Measurements from ENCODE around the gene MTUS2.

The MTUS2 gene

DNA sequence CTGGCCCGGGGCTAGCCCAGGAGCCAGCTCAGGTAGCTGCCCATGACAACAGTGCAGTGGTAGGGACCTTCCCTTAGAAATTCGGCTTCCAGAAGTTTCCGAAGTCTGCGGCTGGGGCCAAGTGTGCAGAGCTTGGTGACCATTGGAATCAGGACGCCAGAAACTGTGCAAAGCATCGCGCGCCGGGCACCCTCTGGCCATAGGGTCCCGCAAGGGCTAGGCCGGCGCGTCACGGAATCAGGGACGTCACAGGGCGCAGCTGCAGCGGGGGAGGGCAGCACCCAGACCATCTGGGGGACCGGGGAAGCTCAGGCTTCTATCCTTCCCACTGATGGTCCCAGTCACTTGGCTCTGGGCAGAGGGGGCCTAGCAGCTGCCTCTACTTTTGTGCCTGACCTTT, 219.1 kb downstream of the MTUS2 start:
- no peak for DNase-seq

DNA sequence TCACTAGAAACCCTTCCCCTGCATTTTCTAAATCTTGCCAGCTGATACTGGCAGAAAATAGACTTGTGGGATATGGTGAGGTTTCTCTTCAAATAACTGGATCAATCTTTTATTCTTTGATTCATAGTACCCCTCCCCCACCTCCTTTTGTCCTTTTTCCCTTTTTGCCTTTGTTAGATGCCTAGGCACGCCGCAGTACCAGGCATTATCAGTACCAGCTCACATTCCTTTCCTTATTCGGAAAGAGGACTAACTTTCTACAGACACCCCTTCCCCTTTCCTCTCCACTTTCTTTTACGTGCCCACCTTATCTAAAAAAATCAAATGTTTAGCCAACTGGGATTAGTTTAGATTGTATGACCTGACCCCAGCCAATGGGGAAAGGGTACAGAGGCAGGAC, 226.4 kb downstream of the MTUS2 start:
- DNase-seq: no peak

- DNase-seq: no peak
These were observed 229.4 kb downstream of the MTUS2 start for GRCh38 chr13:29049524-29049923.

- no peak for DNase-seq
These were observed 230.6 kb downstream of the MTUS2 start for GRCh38 chr13:29050719-29051118.

DNA sequence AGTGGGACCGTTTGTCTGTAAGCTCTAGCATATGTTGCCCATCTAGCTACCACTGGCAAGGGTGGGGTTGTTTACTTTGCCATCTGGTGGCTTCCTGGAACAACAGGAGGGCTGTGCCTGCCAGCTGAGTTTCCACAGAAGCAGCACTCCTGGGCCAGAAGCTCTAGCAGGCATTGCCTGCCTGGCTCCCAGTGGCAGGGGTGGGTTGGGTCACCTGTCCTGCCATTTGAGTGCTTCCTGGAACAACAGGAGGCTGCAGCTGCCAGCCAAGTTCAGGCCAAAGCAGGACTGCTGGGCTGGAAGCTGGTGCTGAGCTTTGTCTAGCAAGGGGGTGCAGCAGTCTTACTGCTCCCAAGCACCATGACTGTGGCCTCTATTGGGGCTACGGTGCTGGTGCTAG, 239.7 kb downstream of the MTUS2 start:
- DNase-seq: no peak

DNA sequence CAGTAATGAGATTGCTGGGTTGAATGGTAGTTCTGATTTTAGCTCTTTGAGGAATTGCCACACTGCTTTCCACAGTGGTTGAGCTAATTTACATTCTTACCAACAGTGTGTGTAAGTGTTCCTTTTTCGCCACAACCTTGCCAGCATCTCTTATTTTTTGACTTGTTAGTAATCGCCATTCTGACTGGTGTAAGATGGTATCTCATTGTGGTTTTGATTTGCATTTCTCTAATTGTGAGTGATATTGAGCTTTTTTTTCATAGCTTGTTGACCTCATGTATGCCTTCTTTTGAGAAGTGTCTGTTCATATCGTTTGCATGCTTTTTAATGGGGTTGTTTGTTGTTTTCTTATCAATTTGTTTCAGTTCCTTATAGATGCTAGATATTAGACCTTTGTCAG, 245.0 kb downstream of the MTUS2 start:
- DNase-seq: no peak

DNA sequence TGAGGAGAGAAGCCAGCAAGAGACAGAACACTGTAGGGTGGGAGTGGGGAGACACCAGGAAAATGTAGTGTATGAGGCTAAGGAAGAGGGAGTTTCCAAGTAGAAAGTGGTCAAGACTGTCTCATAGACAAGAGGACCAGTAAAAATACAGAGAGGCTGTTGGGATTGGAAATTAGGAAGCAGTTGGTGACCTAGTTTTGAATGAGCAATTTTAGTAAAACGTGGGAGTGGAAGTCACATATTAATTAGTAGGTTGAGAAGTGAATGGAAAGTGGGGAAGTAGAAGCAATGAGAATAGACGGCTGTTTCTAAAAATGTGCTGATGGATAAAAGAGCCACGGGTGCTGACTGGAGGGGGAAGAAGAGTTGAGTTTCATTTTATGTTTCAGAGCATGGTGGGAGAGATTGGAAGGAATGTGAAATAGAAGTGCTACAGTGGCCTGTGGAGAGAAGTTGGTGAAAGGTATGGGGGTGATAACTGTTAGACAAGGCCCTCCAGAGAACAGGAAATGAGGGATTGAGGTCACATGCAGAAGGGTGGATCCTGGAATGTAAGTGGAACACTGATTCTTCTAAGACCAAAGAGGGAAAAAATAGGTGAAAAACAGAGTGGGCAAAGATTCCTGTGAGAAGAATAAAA, 247.3 kb downstream of the MTUS2 start:
- no peak for DNase-seq

DNA sequence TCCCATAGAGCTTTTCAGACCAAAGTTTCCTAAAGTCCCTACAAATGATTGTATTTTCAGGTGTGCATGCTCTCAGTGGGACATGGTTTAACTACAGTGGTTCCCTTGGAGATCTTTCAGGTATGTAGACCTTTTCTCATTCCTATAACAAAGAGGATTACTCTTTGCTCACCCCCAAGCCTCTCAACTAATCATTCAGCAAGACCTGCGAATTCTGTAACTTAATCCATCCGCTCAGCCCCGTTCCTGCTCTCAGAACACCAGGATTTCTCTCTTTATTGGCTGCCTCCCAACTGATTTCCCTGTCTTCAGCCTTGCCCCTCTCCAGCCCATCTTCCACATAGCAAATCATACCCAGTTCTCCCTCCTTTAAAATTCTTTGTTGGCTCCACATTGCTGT, 253.6 kb downstream of the MTUS2 start:
- no peak for DNase-seq

DNA sequence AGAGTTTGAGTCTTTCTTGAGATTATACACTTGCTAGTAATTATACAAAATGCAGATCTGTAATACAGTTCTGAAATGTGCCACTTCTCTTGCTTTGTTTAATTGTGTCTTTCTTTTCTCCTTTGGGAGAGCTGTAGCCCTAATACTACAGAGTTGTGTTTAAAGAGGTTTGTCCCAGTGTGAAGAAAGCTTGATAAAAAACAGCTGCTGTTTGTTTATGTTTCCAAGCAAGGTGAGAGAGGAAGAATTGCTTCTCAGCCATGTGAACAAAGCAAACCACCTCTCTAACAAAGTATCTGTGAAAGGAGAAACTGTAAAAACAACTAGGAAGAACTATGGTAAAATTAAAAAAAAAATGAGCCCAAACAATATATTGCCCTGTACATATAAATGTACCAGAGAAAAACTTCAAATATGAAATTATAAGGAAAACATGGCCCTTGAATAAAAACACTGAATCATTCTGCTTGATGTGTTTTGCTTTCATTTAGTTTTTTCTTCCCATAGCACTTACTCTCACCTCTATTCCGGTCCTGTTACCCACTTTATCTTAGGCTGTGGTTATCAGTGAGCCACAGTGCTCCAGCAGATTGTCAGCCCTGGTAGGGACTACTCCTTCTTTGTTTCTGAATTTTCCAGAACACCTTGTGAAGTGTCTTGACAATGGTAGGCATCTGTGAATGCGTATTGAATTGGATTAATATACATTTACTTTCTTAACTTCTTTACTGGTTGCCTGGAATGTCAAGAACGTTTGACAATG, 257.1 kb downstream of the MTUS2 start:
- no peak for DNase-seq

DNA sequence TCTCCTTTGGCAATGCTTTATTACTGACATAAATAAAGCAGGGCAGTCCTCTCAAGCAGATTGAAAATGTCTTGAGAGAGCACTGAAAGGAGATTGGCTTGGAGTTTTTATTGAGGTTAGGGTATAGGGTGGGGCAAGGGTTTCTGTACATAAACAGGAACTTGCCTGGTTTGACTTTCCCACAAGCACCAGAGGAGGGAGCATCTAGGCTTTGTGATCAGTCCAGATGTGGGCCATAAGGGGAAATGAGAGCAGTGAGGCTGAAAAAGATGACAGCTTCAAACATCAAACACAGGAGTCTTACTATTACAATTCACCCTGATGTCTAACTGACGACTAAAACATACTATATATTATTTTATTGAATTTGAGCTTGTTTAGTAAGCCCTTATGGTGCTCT, 260.9 kb downstream of the MTUS2 start:
- no peak for DNase-seq

- DNase-seq: no peak
These were observed 261.7 kb downstream of the MTUS2 start for GRCh38 chr13:29081697-29082440.

DNA sequence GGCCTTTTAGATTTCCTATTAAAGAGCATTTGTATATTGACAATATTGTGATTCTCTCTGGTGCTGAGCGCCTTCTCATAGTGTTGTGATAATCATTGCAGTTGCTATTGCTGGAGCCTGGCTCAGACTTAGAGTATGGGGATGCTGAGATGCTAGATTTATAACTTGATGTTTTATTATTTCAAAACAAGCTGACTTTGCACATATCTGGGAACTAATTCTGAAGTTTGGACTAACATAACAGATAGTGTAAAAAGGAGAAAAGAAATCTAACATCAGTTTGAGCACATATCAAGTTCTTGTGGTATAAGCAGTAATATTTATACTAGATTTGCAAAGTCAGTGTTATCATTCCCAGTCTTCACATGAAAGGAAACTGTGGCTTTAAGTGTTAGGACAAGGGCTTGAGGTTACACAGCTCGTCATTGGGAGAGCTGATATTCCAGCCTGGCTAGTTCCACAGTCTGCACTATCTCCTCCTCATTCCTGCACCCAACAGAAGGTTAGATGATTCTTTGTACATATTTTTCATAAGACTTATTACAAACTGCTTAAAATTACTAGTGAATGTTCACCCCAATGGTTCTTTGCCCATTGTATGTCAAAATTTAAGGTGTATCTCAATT, 279.8 kb downstream of the MTUS2 start:
- DNase-seq: no peak

DNA sequence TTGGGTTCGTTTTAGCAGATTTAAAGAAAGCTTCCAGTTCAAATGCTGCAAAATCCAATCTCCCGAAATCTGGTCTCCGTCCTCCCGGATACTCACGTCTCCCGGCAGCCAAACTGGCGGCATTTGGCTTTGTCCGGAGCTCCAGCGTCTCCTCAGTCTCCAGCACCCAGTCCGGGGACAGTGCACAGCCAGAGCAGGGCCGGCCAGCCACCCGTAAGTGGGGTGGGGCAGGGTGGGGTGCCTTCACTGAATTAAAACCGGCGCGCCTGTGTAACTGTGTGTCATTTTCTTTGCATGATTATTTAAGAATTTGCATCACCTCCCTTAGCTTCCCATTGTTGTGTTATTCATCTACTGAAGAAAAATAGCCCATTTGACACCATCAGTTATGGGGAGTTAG, 280.6 kb downstream of the MTUS2 start:
- DNase-seq: no peak

DNA sequence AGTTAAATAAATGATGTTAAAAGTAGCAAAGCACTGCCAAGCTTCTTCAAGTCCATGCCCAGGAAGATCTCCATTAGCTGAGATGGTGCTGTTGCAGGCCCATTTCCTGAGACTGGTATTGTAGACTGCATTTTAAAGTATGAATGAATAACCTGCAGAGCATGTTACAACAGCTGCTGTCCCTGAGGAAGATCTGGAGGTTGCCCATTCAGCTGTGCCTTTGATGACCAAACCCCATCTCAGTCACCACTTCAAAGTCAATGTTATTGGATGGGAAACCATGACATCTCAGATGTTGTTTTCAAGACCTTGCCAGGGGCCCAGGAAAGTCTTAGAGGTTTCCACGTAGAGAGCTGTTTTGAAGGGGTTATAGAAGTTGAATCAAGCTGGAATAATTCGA, 281.3 kb downstream of the MTUS2 start:
- no peak for DNase-seq

GRCh38 chr13:29101905-29102304, 281.8 kb downstream of the MTUS2 start:
- no peak for DNase-seq

GRCh38 chr13:29103065-29103800, 283.1 kb downstream of the MTUS2 start:
- DNase-seq: no peak

GRCh38 chr13:29104461-29104860, 284.3 kb downstream of the MTUS2 start:
- DNase-seq: no peak

- DNase-seq: no peak
These were observed 285.6 kb downstream of the MTUS2 start for GRCh38 chr13:29105779-29106178.

DNA sequence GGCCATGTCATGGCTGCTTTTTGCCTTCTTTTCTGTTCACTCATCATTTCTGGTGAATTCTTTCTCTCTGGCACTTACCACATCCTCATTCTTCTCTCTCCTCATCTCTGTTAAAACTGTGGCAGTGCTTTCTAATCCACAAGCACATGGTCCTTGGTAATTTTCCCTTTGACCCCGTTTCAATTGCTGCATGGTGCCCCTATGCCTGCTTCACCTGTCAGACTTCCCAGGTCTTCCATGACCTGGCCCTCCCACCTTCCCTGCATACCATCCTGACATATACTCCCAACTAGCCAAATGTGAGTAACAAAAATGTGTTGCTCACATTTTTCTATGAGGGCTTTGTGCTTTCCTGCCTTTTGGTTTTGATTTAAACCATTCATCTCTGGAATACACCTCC, 286.5 kb downstream of the MTUS2 start:
- no peak for DNase-seq

DNA sequence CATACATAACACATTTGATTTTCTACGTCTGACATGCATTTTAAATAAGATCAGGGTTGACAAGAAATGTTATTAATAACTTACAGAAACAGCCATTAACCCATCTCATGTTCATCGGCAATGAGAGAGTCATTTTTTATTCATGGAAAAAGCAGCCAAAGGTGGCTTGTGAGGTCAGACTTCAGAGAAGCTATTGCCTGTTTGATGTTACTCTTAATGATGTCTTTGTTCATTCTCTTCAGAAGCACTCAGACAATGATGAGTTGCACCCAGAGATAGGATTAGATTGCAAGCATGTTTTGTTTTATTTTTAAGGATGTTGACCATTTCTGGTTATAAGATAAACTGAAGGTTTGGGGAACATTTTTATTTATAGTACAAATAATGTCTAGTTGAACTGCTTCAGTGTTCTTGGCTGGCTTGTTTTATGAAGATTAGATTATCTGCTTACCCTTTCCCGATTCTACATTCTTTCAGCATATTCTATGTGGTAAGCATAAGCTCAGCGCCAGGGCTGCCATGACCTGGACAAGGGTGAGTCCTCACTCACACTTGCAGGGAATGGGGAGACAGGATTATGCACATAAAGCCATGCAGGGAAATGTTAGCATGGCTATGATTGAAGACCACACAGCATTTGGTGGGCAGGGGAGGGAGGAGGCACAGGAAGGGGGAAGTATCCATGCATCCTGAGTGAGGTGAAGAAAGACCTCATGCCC, 288.1 kb downstream of the MTUS2 start:
- no peak for DNase-seq

GRCh38 chr13:29109987-29110386, 289.8 kb downstream of the MTUS2 start:
- DNase-seq: no peak

DNA sequence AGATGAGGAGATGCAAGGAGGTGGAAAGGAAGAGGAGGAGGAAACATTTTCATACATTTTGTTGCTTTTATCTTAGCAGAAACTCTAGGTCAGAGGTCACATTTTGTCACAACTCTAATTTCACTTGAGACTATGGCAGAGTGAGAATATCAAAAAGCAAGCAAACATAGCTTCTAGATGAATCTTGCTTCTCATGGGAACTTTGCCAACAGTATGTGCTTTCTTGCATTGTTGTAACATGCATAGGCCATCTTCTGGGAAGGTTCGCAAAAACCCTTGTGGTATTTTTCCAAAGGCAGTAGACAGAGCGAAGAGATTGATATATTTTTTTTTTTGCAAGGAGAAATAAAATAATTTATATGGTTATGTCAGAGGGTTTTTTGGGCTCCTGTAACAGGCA, 291.3 kb downstream of the MTUS2 start:
- no peak for DNase-seq

Measured in HCEC 1CT (cell line).